Skeletal muscle cell (primary cell): ENCODE results near the gene DNAJC6.
"Not testable (repeated sequence)": the region's sequence is repeated elsewhere in the genome, so short reads cannot be mapped to it uniquely, and the experiment has no call there.

ENCODE experiments used
- DNase-seq: peaks from one replicate; pipeline ENCODE4 v3.0.0-alpha.2; 2010; ENCODE audit warnings: low read depth
- H3K4me3 ChIP-seq: 2 replicates; pipeline ENCODE4 v1.5.1; 2011; ENCODE audit warnings: low read depth, mild to moderate bottlenecking, control low read depth, low read length, moderate library complexity

DNAJC6 gene

GRCh38 chr1:65444128-65444640, 134.8 kb downstream of the DNAJC6 start:
- no peak overlapping the region for H3K4me3 ChIP-seq
- no peak for DNase-seq

- DNase-seq = no peak
- no peak overlapping the region for H3K4me3 ChIP-seq
Measured at GRCh38 chr1:65445837-65446236, 136.5 kb downstream of the DNAJC6 start.

DNA sequence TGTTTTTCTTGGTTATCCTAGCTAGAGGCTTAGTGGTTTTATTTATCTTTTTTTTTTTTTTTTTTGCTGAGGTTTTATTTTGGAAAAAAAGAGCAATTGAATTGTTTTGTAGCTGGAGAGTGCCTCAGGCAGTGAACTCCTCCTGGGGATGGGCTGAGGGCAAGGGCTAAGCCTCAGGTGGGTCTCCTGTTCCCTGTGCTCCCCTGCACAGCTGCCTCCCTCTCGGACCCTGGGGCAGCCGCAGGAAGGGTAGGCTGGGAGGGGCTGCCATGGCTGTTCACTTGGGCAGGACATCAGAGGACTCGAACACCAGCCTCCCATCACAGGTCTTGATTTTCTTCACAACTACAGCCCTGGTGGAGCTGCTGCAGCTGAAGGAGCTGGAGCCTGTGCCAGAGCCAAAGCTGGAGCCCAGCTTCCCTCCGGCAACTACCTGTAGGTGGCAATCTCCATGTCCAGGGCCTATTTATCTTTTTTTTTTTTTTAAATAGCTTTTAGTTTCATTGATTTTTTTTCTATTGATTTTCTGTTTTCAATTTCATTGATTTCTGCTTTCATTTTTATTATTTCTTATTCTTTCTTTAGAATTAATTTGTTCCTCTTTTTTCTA, 140.0 kb downstream of the DNAJC6 start:
- no peak for DNase-seq

DNA sequence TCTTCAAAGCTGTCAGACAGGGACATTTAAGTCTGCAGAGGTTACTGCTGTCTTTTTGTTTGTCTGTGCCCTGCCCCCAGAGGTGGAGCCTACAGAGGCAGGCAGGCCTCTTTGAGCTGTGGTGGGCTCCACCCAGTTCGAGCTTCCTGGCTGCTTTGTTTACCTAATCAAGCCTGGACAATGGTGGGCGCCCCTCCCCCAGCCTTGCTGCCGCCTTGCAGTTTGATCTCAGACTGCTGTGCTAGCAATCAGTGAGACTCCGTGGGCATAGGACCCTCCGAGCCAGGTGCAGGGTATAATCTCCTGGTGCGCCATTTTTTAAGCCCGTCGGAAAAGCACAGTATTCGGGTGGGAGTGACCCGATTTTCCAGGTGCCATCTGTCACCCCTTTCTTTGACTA, 146.3 kb downstream of the DNAJC6 start:
- not testable (repeated sequence) for H3K4me3 ChIP-seq, DNase-seq

More for the DNA sequence above, 140.0 kb downstream of the DNAJC6 start:
- no peak overlapping the region for H3K4me3 ChIP-seq

- no peak for DNase-seq
- H3K4me3 ChIP-seq = no peak overlapping the region
Measured at GRCh38 chr1:65456481-65456880, 147.1 kb downstream of the DNAJC6 start.

- DNase-seq = no peak
- H3K4me3 ChIP-seq = no peak overlapping the region
Measured at GRCh38 chr1:65457868-65458267, 148.5 kb downstream of the DNAJC6 start.

DNA sequence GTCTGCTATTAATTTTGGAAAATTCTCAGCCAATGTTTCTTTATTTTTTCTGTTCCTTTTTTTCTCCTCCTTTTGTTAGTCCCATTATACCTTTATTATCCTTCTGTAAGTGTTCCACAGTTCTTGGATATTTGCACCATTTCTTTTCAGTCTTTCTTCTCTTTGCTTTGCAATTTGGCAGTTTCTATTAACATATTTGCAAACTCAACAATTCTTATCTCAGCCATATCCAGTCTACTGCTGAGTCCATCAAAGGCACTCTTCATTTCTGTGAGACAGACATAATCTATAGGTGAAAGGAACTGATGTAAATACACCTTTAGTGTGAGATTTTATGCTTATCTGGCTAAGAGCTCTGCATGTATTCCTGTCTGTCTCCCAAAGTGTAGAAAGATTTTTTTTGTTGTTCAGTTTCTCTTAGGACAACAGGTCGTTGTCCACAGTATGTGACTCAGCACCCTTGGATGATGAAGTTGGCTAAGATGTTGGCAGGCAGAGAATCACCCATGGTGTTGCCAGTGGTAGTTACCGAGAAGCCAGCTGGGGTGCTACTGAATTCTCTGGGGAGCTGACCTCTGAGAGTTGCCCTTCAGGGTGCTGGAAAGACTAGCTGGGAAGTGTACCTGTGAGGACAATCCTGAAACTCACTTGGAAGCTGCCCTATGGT, 149.5 kb downstream of the DNAJC6 start:
- DNase-seq = no peak
- H3K4me3 ChIP-seq = no peak overlapping the region

GRCh38 chr1:65459397-65459768, 150.0 kb downstream of the DNAJC6 start:
- H3K4me3 ChIP-seq = no peak overlapping the region
- DNase-seq = no peak
